GM12891 (cell line): Measurements from ENCODE around the gene NRP1.

Experiments used
- PAX5 ChIP-seq: IDR thresholded peaks from 2 replicates; pipeline ENCODE4 v1.6.1; 2011; ENCODE audit warnings: low read length, moderate library complexity, mild to moderate bottlenecking; ENCODE audit not compliant: insufficient read depth, severe bottlenecking
- POLR2A ChIP-seq: IDR thresholded peaks from 2 replicates; pipeline ENCODE4 v1.6.1; 2011; ENCODE audit warnings: low read depth, low read length, control low read depth
- POLR2AphosphoS5 ChIP-seq: IDR thresholded peaks from 2 replicates; pipeline ENCODE4 v1.6.1; 2011; ENCODE audit warnings: low read depth, low read length, control low read depth
- SPI1 ChIP-seq: IDR thresholded peaks from 2 replicates; pipeline ENCODE4 v1.6.1; 2011; ENCODE audit warnings: low read depth, low read length, control low read depth
- TAF1 ChIP-seq: IDR thresholded peaks from 2 replicates; pipeline ENCODE4 v1.6.1; 2011; ENCODE audit warnings: low read depth, low read length, control low read depth

GRCh38 chr10:33298893-33299292 lies 35.6 kb downstream of the NRP1 start:
- no peak for TF ChIP-seq POLR2A
- TF ChIP-seq POLR2AphosphoS5 = no peak
- TF ChIP-seq TAF1 = no peak
- TF ChIP-seq SPI1 = no peak
- TF ChIP-seq PAX5 = no peak
